ENCODE data around the gene CDC45.

The CDC45 gene

DNA sequence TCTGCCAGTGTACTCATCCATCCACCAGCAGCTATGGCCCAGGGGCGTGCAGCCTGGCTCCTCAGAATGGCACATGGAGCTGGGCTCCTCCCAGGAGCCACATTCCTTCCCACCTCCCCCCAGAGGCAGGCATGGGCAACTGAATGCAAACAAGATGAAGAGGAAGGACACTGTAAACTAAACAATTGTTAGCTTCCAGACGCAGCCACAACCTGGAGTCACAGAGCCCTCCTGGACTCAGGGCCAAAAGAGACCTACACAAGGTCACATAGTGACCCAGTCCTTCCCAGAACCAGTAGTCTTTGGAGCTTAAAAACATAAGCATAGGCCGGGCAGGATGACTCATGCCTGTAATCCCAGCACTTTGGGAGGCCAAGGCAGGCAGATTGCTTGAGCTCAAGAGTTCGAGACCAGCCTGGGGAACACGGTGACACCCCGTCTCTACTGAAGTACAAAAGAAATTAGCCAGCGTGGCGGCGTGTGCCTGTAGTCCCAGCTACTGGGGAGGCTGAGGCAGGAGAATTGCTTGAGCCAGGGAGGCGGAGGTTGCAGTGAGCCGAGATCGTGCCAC lies 75.2 kb downstream of the CDC45 start:
- no peak for DNase-seq

DNA sequence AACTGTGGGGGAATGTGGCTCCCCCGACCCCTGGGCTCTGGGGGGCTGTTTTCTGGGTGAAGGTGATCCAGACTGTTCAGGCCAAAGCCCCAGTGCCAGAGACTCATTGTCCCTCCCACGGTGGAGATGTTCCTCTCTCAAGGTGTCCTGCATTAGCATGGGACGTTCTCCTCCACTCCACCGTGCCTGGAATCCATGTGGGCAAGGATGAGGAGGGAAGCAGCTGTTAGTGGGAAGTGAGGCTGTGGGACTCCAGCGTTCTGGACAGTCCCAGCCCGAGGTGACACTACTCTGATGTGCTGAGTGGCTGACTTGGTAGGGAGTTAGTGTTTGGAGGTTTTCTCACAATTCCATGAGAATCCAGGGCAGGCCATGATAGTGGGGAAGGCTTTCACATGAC lies 75.9 kb downstream of the CDC45 start:
- DNase-seq = no peak

DNA sequence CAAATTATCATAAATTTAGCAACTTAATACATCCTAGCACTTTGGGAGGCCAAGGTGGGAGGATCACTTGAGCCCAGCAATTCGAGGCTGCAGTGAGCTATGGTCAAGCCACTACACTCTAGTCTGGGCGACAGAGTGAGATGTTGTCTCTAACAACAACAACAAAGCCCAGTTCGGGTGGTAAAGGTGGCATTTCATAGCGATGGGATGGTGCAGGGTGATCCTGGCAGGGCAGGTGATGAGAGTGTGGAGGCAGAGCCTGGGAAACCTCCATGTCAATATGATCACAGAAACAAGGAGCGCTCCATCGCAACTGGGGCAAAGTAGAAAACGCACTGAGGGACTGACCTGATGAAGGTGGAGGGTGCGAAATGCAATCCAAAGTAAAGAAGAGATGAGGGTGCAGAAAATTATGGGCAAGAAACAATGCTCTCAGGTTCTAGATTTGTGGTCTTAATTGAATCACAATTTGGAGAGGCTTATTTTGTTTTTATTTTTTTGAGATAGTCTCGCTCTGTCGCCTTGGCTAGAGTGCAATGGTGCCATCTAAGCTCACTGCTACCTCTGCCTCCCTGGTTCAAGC lies 77.3 kb downstream of the CDC45 start:
- DNase-seq = no peak

DNA sequence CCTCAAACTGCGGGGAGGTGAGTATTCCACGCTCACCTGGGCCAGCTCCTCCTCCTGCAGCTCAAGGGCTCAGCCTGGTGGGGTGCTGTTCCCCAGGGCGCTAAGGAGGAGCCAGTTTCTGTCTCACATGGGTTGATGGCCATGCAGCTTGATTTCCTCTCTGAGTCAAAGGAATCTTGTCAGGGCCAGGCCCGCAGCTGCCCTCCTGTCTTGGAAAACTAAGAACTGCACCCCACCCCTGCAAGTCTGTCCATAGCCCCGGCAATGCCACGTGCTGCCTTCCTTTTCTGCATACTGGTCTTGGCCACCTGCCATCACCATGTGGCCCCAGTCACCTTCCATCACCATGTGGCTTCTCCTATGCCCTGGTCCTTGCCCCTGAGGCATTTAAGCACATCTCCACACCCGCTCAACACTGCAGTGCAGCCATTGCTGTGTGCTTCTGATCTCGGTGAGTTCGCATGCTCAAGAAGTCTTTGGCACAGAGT lies 79.6 kb downstream of the CDC45 start:
- DNase-seq = no peak

DNA sequence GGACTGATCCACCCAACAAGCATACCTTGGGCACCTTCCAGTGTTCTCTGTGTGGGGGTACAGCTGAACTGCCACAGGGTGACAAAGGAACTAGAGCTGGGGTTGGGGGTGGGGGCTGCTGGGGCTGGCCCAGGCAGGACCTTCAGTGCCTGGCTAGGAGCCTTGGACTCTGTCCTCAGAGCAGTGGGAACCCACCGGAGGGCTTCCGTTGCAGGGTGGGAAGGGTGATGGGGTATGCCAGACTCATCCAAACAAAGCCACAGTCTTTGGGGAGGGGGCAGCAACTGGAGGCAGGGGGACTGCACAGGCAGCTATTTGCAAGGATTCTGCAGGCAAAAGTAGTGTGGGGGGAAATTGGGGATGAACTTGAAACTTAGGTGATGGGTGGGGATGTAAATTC lies 80.2 kb downstream of the CDC45 start:
- DNase-seq = no peak

DNA sequence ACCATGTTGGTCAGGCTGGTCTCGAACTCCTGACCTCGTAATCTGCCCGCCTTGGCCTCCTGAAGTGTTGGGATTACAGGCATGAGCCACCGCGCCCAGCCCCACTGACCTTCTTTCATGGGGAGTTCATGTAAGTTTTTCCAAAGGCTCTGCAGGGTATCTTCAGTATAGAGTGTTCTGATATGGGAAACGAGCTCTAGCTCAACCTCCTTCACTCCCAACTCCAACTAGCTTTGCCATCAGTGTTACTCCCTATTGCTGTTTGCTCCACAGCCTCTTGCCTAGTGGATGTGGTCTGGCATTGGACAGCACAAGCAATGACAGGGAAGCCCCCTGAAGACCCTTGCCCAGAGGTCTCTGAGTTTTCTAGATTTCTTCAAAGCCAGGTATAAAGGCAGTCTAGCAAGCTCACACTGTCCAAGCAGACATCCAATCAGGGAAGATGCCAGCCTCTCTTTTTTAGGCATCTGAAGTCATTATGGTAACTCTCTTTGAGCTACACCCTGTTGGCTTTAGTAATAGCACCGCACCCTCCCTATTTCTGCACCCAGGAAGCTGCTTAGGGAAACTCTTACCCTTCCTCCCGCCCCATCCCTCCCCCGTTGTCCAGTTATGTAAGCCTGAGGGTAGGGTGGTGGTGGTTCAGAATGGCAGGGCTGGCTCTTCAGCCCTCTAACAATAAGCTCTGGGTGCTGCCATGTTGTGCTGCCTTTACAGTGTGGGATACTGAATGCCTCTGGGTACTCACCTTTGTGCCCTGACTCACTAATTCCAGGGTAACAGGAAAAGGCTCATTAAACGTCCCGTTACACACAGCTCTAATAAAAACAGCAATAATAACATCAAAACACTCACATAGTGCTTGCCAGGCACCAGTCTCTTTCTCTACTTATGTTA lies 85.9 kb downstream of the CDC45 start:
- no peak for DNase-seq

DNA sequence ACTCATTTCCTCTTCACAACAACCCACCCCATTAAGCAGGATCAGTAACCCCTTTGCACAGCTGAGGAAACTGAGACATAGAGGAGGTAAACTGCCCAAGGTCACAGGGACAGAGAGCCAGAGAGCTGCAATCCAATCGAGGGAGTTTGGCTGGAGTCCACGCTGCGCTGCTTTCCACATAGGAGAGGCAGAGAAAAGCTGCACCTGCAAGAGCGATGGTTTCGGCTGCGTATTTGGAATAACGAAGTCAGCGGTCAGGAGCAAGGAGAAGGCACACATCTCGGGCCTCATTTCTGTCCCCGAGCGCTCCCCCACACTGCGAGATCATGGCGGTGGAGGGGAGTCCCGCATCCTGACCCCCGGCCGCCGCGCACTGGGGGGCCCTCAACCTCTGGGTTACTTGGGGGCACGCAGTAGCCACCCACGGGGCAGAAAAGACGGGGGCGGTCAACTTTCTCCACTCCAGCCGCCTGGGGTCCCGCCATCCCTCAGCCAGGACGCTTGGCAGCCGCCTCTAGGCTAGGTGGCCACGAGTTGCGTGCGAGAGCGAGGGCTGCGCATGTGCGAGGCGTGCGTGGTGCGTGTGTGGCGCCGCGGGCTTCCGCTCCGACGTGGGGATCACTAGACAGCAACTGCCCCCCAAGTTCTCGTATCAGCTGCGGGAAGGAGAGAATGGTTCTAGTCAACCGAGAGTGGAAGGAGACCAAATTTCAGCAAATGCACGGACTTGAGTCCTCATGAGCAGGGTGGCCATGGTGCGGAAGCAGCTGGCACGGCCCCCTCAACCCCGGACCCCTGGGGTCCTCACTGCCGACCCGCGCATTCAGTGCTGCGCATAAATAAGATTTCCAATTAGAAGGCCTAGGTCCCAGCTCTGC lies 86.8 kb downstream of the CDC45 start:
- no peak for DNase-seq

DNA sequence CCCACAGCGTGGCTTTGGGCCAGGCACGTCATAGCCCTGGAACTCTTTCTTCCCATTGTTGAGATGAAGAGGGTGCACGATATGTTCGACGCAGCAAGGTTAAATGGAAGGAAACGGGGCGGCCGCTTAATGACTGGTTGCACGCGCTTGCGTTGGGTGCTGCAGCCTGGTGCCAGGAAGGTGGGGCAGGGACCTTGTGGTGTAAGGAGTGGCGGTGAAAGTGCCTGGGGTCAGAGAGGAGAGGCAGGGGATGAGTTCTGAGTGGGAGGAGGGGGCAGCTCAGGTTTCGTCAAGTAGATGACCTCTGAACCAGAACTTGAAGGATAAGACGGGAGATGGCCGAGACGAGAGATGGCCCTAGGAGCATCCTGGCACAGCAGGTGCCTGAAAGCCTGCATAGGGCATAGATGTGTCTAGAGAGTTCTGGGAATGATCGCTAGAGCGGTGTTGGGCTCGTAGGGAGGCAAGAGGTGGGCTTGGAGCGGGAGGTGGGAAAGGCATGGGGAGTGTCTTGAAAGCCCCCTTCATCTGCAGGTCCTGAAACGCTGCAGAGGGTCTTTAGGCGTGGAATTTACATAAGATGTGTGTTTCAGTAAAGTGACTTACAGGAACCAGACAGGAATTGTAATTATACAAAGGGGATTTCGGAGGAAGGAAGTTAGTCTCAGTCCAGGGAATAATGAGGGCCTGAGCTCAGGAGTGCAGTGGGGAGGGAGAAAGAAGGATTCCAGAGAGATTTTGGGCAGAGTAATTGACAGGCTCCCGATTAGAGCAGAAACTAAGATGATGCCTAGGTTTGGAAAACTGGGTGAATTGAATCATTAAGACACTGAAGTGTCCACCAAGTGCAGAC lies 87.7 kb downstream of the CDC45 start:
- DNase-seq = no peak

DNA sequence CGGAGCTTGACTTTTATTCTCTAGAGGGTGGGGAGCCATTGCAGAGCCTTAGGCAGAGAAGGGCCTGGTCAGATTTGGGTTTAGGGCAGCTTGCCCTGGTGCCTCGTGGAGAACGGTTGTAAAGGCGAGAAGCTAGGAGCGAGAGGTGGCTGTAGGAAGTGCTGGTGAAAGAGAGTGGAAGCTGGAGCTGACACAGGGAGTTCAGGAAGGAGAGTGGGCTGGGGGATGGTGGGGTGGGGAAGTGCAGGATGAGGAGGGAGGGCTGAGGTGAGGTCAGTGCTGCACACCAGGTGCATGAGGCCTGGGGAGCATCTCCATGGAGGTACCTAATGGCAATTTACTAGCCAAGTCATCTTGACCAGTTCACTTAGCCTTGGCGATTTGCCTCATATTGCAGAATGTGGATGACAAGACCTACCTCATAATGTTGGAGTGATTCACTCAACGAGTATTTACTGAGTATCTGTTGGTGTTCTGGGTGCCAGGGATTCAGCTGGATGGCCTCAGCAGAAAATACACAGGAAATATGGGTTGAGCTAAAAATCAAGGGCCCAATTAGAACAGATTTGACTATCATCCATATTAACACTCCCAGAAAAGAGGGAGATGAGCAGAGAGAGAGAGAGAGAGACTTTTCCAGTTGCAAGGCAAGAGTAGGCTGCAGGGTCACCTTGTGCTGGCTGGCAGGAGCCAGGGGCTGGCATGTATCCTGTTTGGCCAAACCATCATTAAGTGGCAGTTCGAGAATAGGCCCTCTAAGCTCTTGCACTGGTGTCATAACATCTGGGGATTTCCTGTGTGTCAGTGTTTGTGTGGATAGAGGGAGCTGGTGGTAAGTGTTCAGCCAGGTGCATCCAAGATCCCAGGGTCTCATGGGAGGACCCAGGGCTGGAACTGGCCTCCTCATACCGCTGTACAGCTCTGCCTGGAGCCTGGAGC lies 88.9 kb downstream of the CDC45 start:
- DNase-seq = no peak

DNA sequence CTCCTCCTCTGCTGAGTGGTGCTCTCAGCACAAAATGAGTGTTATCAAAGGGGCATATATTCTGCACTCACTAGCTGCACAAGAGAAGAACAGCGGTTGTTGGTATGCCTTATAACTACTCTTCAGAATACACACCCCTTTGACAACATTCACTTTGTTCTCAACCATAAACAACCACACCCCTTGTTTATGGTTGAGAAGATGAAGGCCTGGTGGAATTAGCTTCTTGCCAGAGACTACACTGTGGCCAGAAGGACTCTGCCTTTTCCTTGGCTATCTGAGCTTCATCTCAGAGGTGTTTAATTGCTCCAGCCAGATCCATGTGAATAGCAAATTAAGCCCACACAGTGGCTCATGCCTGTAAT lies 89.5 kb downstream of the CDC45 start:
- no peak for DNase-seq

DNA sequence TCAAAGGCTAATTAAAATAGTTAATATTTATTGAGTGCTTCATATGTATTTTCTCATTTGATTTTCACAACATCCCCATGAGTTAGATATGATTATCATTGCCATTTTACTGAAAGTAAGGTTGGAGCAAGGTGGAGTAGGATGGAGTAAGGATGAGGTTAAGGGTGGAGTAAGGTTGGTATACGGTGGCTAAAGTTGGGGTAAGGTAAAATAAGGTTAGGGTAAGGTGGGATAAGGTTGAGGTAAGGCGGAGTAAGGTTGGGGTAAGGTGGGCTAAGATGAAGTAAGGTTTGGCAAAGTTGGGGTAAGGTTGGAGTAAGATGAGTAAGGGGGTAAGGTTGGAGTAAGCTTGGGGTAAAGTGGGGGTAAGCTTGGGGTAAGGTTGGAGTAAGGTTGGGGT lies 90.3 kb downstream of the CDC45 start:
- no peak for DNase-seq

Data from nucleus accumbens (tissue), 56 donors.